GM18526 (cell line): Measurements from ENCODE around the gene FOXP1.

Experiments used
- POLR2A ChIP-seq: IDR thresholded peaks from 3 replicates; pipeline ENCODE4 v1.6.1; 2011; ENCODE audit not compliant: insufficient read length; ENCODE audit errors: extremely low read depth

FOXP1 gene

DNA sequence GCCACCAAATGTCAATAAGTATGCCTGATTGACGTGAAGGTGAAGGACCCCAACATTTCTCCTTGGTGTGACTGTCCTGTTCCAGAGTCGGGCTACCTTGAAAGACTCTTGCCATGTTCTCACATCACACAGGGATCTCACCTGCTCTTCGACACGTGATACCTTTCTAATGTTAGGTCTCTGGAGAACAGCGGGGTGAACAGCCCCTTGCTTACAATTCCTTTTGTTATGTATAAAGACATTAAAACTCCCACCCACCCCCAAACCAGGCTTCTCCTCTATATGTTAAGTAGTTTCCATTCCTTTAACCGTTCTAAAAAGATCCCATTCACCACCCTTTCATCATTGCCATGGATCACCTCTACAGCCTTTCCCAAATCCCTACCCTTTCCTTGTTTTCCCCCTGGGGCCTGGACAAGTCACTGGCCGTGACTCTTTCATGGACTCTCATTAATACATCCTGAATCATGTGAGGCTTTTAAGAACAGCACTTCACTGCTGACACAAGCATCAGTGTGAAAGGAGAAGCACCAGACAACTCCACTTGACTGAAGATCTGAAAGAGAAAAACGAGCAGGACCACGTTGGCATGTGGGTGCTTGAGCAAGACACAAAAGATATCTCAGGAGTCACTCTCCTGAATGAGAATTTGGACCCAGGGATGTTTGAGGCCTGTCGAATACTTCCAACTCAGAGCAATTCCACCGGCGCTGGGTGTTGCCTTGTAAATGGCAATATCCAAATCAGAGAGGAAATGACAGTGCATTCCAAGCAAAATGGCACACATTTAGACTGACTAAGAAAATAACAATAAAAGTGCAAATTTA lies 115.0 kb downstream of the FOXP1 start:
- no peak for TF ChIP-seq POLR2A

DNA sequence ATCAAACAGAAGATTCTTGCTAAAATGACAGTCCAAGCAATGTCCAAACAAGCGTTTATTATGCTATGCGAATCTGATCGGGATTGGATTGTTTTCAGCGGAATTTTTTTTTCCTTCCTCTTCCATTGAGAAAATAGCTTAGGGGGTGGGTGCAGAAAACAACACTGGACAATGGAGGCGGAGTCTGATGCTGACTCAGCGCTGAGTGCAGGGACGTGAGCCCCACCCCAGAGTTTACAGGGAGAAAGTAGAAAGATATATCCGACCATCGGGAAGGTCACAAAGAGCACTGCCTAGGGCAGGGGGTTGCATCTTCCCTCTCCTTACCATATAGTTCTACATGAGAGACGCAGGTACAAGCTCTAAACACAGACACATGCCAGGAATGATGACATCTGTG lies 117.0 kb downstream of the FOXP1 start:
- no peak for TF ChIP-seq POLR2A

DNA sequence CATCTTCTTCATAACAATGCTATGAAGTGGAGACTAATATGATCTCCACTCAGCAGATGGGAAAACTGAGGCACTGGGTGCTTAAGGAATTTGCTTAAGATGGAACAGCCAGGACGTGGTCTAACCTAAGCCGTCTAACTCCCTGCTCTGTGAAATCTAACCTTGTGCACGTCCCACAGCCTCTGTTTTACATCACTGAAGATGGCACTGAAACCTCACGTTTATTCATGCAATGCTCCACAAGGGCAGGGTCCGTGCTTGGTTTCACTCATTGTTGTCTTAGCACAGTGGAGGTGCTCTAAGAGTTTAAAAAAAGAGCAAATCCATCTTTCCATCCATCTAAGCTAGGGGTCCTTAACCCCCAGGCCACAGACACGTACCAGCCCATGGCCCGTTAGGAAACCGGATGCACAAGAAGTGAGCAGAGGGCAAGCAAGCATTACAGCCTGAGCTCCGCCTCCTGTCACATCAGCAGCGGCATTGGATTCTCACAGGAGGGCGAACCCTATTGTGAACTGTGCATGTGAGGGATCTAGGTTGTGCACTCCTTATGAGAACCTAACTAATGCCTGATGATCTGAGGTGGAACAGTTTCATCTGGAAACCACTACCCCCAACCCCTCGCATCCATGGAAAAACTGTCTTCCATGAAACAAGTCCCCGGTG lies 118.0 kb downstream of the FOXP1 start:
- TF ChIP-seq POLR2A: no peak

DNA sequence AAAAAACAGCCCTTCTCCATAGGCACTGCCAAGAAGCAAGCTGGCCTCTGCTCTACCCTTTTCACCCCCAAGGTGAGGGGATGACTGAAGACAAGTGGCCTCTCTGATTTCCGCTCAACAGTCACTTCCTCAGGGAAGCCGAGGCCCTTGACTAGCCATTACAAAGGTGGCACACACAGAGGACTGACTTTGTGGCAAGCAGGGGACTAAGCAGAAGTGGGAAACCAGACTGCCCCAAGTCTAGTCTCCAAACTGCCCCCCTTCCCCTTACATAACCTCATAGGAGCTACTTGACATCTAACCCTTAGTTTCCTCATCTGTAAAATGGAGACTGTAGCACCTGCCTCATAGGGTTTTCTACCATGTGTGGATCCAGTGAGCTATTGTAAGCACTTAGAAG lies 118.9 kb downstream of the FOXP1 start:
- no peak for TF ChIP-seq POLR2A

DNA sequence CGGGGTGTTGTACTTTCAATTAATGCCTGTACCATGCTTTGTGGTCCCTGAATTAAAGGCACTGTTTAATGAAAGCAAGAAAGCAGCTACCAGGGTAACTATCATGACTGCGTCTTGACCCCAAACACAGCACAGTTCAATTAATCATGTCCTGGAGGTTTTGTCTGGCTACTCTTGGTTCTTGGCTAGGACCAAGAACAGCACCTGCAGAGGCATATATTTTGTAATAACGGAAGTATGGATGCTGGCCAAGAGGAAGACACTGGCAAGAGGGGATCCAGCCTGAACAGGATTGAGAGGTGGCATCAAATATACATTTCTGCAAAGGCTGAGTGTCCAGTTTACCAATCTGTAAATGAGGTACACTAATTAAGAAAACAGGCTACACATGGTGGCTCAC lies 119.9 kb downstream of the FOXP1 start:
- no peak for TF ChIP-seq POLR2A

DNA sequence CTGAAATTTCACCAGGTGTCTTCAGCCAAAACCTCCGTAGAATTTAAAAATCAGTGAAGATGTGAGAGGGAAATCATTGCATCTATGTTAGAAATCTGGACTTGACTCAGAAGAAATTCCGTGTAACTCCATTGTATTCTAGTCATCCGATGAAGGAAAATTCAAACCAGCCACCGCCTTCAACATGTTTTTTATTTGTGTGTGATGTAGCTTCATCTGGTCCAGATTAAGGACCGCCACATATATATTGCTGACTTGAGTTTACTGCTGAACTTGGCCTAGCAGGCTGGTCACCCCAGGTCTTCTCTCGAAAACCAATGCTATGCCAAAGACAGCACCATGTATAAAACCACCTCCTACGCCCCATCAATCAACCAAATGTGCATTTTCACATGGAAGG lies 120.9 kb downstream of the FOXP1 start:
- no peak for TF ChIP-seq POLR2A

DNA sequence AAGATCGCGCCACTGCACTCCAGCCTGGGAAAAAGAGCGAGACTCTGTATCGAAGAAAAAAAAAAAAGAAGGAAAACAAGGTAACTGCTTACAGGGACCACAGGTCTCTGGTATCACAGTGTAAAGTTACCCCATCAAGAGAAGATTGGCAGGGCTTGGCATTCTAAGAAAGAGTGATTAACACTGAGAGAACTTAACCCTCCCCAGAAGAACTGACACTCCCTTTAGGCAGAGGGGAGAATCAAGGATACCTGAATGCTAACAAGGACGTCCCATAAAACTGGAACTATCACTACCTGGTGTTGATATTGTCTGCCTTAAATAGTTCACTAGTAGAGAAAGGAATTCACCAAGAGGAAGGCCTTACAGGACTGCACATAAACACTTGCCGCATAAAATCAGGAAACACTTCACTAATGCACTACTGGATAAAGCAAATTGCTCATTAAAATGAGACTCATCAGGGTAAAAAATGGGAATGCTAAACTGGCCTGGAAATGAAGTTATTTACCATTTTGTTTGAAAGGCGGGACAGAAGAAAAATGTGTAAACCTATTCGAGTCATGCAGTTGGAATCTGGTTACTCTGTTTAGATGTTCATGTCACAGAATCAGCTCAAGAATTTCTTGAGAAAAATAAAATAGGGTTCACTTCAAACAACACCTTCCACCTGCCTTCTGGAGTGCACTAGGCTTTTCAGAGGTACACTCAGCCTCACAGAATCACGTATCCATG lies 121.6 kb downstream of the FOXP1 start:
- TF ChIP-seq POLR2A: no peak

DNA sequence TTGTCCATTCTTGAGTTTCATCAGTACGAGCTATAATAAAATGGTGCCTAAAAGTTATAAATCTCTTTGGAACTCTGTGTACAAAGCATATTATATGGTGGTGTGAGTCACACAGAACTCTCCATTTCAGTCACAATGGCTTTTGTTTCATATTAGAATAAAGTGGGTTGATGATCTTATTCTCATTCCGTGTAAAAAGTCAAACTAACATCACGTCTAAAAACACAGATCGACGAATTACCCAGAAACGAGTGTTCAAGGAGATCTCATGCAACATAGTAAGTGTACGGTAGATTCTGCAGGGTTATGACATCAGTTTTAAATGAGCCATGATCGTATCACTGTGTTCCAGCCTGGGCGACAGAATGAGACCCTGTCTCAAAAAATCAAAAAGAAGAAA lies 122.4 kb downstream of the FOXP1 start:
- no peak for TF ChIP-seq POLR2A

DNA sequence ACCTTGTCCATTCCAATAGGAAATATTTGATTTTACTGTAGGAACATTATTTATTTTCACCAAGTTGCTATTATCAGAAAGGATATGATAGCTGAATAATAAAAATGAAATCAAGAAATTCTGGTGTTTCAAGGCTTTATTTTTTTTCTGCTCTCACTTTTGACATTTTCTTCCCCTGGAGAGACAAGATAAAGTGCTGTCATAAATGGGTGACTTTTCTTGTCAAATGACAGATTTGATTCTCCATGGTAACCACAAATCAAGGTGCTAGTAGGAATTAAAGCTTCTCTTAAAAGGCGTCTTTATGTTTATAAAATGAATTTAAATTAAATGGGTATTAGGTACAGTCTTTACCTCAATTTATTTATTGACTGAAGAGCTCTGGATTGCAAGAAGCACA lies 124.6 kb downstream of the FOXP1 start:
- TF ChIP-seq POLR2A: no peak

DNA sequence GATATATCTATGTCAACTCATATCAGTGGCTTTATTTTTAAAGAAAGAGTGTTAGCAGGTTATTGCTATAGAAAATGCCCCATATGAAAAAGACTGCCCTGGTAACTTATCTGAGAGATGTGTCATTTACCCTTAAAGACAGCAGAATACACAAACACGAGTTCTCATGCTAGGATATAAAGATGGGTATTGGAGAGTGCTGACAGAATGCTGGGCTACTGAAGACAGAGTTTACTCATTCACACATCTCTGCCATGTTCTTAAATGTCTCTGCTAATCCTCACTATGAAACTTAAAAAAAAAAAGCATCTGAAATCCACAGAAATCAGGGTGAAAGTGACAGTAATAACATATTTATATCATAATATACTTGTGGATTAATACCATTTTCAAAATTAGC lies 126.7 kb downstream of the FOXP1 start:
- TF ChIP-seq POLR2A: no peak

DNA sequence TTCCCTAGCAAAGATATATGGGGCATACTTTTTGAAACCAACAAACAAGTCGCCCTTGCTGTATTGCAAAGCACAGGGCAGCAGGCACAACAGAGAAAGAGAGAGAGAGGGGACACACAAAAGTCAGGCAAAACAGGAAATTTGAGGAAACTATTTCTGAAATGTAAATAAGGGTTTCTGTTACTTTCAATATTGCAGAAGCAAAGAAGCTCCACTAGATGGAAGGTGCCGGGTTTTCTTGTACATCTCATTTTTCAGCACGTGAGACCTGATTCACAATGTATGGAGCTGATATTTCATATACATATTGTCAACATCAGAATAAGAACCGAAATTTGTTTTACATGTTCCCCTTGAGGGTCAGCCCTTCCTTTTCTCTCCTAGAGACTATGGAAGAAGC lies 127.4 kb downstream of the FOXP1 start:
- TF ChIP-seq POLR2A: no peak

DNA sequence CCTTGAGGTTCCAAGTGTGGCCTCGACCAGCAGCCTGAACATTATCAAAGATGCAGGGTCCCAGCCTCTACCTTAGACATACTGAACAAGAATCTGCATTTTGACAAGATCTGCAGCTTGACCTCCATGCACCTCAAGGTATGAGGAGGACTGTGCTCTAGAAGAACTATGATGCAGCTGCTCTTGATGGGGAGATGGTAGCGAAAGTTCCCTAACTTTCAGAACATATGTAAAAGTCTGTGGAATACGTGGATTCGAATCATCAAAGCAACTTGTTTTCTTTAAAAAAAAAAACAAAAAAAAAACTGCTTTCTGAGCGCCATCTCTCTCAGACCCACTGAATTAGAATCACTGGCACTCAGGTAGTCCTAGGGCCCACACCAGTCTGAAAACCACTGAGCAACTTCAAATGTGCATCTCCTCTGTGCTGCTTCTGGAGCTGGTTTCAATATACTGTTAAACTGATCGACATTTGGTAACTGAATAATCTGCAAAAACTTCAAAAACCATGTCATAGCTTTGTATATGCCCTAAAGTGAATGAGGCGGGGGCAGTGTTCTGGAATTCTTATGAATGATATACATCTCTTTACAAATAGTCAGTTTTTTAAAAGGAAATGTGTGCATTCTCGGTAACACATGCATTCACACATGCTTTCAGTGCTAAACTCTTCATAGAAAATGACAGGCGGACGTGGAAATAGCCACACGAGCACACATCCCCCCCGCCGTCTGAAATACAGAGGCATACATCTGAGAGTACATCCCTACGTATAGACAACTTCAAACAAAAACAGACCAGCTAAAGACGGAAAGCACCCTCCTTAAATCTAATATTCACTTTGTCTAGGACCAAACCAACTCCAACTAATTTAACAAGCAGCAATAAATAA lies 128.8 kb downstream of the FOXP1 start:
- no peak for TF ChIP-seq POLR2A

DNA sequence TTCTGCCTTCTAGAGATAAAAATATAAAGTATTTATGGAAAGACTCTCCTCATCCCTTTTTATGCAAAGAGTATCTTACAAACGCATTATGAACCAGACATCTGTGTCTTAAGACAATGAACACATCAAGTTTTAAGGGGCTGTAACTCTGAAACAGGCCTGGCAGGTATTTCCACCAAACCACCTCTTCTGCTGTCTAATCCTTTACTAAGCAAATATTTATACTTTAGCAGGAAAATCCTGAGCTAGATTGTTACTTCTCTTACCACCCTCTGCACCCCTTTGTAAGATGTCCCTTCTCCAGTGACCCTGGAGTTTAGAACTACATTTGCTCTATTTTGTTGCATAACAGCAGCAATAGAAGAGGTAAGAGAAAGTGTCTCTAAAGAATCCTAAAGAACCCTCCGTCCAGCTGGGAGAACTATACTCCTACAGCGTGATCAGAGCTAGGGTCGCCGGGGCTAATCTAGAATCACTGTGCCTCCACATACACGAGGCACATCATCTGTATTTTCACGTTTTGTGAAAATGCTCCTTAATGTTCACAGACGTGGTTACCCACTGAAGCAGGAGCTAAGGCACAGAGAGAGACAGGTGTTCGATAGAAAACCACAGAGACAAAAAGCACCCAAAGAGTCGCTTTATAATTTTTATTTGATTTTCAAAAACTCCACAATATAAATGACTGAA lies 129.6 kb downstream of the FOXP1 start:
- no peak for TF ChIP-seq POLR2A

DNA sequence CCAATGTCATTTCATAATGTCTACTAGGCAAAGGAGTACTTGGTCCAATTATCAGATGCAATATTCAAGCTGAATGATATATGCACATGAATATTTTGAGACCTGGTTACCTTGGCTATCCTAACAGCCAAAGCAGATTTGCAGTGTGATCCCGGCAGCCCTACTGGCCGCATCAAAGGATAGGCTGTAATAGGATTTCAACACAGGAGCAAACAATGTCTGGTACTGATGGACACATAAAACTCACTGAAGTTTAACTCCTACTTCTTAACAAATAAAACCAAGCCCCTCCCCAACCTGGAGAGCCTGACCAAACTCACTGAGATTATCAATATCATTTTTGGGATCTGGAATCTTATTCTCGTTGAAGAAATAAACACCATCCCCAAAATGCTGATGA lies 130.2 kb downstream of the FOXP1 start:
- TF ChIP-seq POLR2A: no peak

DNA sequence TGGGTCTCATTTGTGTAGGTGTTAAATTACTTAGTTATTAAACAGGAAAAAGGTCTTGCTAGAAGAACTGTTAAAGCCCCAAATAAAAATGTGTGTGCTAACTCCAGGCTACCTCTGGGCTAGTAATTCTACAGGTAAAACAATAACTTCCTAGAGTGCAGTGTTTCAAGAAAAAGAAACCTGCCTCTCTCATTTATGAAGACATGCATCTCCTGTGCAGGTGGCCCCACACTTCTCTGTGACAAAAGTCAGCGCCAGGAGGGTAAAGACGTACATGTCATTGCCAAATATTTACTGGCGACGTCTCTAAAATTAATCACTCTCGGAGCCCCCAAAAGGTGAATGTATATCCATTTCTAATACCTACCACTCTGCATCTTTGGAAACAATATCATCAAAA lies 131.7 kb downstream of the FOXP1 start:
- TF ChIP-seq POLR2A: no peak

DNA sequence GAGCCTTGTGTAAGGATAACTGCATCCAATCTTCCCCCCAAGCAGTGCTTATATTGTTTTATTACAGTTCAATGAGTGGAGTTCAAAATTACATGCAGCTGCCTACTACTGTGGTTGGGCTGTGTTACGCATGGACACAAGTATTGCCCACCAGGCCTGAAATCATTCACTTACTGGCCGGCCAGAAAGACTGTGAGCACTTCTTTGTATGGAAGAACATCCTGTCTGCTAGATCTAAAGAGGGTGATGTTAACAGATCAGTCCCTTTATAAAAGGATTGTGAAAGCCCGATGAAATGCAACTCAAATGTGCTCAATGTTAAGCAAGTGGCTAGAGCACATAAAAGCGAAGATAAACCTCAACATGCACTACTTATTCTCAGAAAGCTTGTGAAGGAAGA lies 132.5 kb downstream of the FOXP1 start:
- TF ChIP-seq POLR2A: no peak
